ENCODE measurements around the gene GAL3ST2. TPM values are rescaled to one million over a fixed set of nuclear protein-coding genes. Genes with fewer than 3 reads are reported as not detected.
A peak's percentile ranks its signal among the peaks of the same experiment; 100 is the strongest.

GAL3ST2 gene
- total and polyA plus RNA-seq, 2 of the 8 experiments (the other 6 are each of a cell fraction or from before 2014, with no cell fraction given), result not detected

- Histone ChIP-seq H3K4me3 (ENCODE audit: extremely low read depth in 1 of 4, insufficient read depth in 2 of 4, low read depth in 3 of 4, low read length in 4 of 4) (no peak overlapping the region), H2BK5ac (ENCODE audit: low read depth, low read length) (no peak overlapping the region), H2BK20ac (ENCODE audit: low read length) (no peak overlapping the region), H3K23ac (ENCODE audit: insufficient read length) (no peak overlapping the region), H3K14ac (ENCODE audit: insufficient read length) (no peak overlapping the region), H3K36me3 (ENCODE audit: control insufficient read depth in 2 of 4, insufficient read depth in 4 of 4, low read length in 3 of 4) (no peaks in the 10 kb centered on the region), H4K5ac (ENCODE audit: insufficient read length, low read depth, low read length) (no peak overlapping the region), H3K79me2 (ENCODE audit: control insufficient read depth in 1 of 2, insufficient read depth in 2 of 2, low read length in 2 of 2) (no peaks in the 10 kb centered on the region), H3K79me1 (ENCODE audit: low read depth, low read length) (no peaks in the 10 kb centered on the region), H2BK15ac (ENCODE audit: low read length) (no peak overlapping the region), H4K8ac (ENCODE audit: extremely low read depth, insufficient read depth, low read length) (no peak overlapping the region), H4K91ac (replicated peaks; ENCODE audit: insufficient read length, low read length) (no peak overlapping the region), H4K20me1 (replicated peaks in 1 of 2; ENCODE audit: control insufficient read depth in 1 of 2, insufficient read depth in 2 of 2, low read length in 2 of 2) (no peaks in the 10 kb centered on the region), H3K56ac (replicated peaks; ENCODE audit: insufficient read length, low read depth, low read length) (no peak overlapping the region), H2BK120ac (replicated peaks; ENCODE audit: low read depth, low read length) (no peak overlapping the region), H3K18ac (ENCODE audit: extremely low read depth, low read length) (no peak overlapping the region), H3K23me2 (ENCODE audit: low read depth, low read length) (0 out of 2 replicates have a peak, but pooled peaks cover 2% of the 10 kb centered on the region), H2AFZ (ENCODE audit: low read length) (no peak overlapping the region), H2BK12ac (ENCODE audit: low read depth, low read length) (0 out of 2 replicates have a peak overlapping the region, but pooled peaks have one; percentile 50), H3K4me1 (replicated peaks in 1 of 4; ENCODE audit: control insufficient read depth in 3 of 4, insufficient read depth in 4 of 4, low read length in 3 of 4) (peaks cover 1 to 17% (median 6%) of the 10 kb centered on the region in 4 experiments), H3K27me3 (replicated peaks in 1 of 4; ENCODE audit: control insufficient read depth in 3 of 4, extremely low read depth in 1 of 4, insufficient read depth in 3 of 4, low read length in 3 of 4) (peaks cover 0 to 21% (median 6%) of the 10 kb centered on the region in 4 experiments; a peak in 4 of 7 replicates), H3K9me3 (ENCODE audit: insufficient read depth in 2 of 2, low read depth in 1 of 2, low read length in 1 of 2) (no peaks in the 10 kb centered on the region), H2AK5ac (ENCODE audit: low read depth, low read length) (no peak overlapping the region), H3K9ac (replicated peaks in 1 of 4; ENCODE audit: extremely low read depth in 1 of 4, low read depth in 3 of 4, low read length in 3 of 4) (no peak overlapping the region), H3K27ac (ENCODE audit: low read depth, low read length) (no peak overlapping the region), H3K4me2 (ENCODE audit: insufficient read depth in 1 of 2, low read depth in 2 of 2, low read length in 2 of 2) (no peak overlapping the region), H3K4ac (replicated peaks; ENCODE audit: insufficient read length, low read depth, low read length) (no peak overlapping the region)
- POLR2A ChIA-PET (ENCODE audit: partially characterized antibody), result interaction anchor here (0.6 kb wide), 1 partner anchor 1000 kb away, joined by 3 read pairs; no protein-coding TSS in a partner anchor
- CTCF ChIA-PET (ENCODE audit: partially characterized antibody), result no interaction called here
- FAIRE-seq, result no peak
- 84% methylated on average over 8 of the region's 10 CpGs; no CpG with 5 or more reads in 1 of the 2 experiments for WGBS, 2 experiments (ENCODE audit: extremely low coverage in 1 of 2, insufficient coverage in 1 of 2, insufficient read length in 1 of 2, insufficient replicate concordance in 2 of 2, low coverage in 1 of 2, low lambda C conversion rate in 2 of 2, missing lambda C conversion rate in 1 of 2)
- DNase-seq (ENCODE audit: low read depth in 1 of 2, low spot score in 2 of 2), result no peak
- TF ChIP-seq SAP30 (IDR thresholded peaks at IDR 0.05; ENCODE audit: insufficient read depth, insufficient replicate concordance, low read length) (no peak), POU5F1 (IDR thresholded peaks at IDR 0.05; ENCODE audit: low read depth, low read length) (no peak), CHD1 (IDR thresholded peaks at IDR 0.05; ENCODE audit: low read depth, low read length) (no peak), FOSL1 (IDR thresholded peaks at IDR 0.05; ENCODE audit: insufficient read depth, low read depth, low read length) (no peak), POLR2A (IDR thresholded peaks at IDR 0.05; ENCODE audit: control extremely low read depth in 1 of 2, low read depth in 2 of 2, low read length in 2 of 2) (no peak), E2F6 (IDR thresholded peaks at IDR 0.05) (no peak), CTCF (IDR thresholded peaks at IDR 0.05; ENCODE audit: control extremely low read depth in 1 of 3, insufficient read depth in 1 of 3, low read depth in 1 of 3, low read length in 3 of 3) (no peak), JUND (IDR thresholded peaks at IDR 0.05; ENCODE audit: low read length) (no peak), MAFK (IDR thresholded peaks at IDR 0.05; ENCODE audit: low read depth, low read length) (no peak), RXRA (IDR thresholded peaks at IDR 0.05; ENCODE audit: insufficient read depth, low read depth, low read length) (no peak)
These were observed 23.0 kb downstream of the GAL3ST2 start for GRCh38 chr2:241799522-241800197.

All from H1 (cell line).